Activated CD8-positive, alpha-beta memory T cell treated with anti-CD3 and anti-CD28 coated beads, Interleukin-2, amount 10 ng/mL, durations not matched to agents 7 days and 5 days (primary cell): ENCODE measurements around the gene FCHSD2. TPM values are rescaled to one million over a fixed set of nuclear protein-coding genes. Genes with fewer than 3 reads are reported as not detected.

Source experiments
- ATAC-seq: fragments of 150-1000 bp; cut with Tn5 transposase; one replicate; pipeline ENCODE4 v1.10.0; 2021; ENCODE audit warnings: moderate library complexity
- CTCF ChIA-PET: fragments of 350-600 bp; sonication (Branson Sonifier 250); formaldehyde crosslinking; loops from one replicate; lab custom pipeline; 2021; ENCODE audit warnings: antibody characterized with exemption; lab: Charles Lee
- DNase-seq: peaks from one replicate; pipeline ENCODE4 v3.0.0-alpha.2; 2020
- H3K27ac Mint-ChIP-seq: one replicate; pipeline ENCODE4 v1.8.0; 2021; ENCODE audit warnings: mild to moderate bottlenecking, mixed read lengths
- H3K27me3 Mint-ChIP-seq: one replicate; pipeline ENCODE4 v1.8.0; 2021; ENCODE audit warnings: mixed read lengths
- H3K36me3 Mint-ChIP-seq: one replicate; pipeline ENCODE4 v1.8.0; 2021; ENCODE audit warnings: mild to moderate bottlenecking, mixed read lengths
- H3K4me1 Mint-ChIP-seq: one replicate; pipeline ENCODE4 v1.8.0; 2021; ENCODE audit warnings: mixed read lengths
- H3K4me3 Mint-ChIP-seq: one replicate; pipeline ENCODE4 v1.8.0; 2021; ENCODE audit warnings: mild to moderate bottlenecking, moderate library complexity, mixed read lengths
- H3K9me3 Mint-ChIP-seq: one replicate; pipeline ENCODE4 v1.8.0; 2022; ENCODE audit warnings: low read depth, mixed read lengths
- total RNA-seq, 2 experiments: library from RNA; stranded (reverse); gene quantifications; one replicate each; pipeline ENCODE4 v1.2.3, GENCODE V29; 2021

The FCHSD2 gene
- total RNA-seq, 2 experiments from 2014 or later = 42.1 to 71.0 TPM

GRCh38 chr11:73168925-73169579 is 26.9 kb upstream of the FCHSD2 start:
- Mint-ChIP-seq H3K4me3 (no peak overlapping the region), H3K36me3 (no peaks in the 10 kb centered on the region), H3K27ac (no peak overlapping the region), H3K4me1 (peaks cover 3% of the 10 kb centered on the region), H3K27me3 (peaks cover 10% of the 10 kb centered on the region), H3K9me3 (no peaks in the 10 kb centered on the region)
- no peak for ATAC-seq
- DNase-seq = no peak
- CTCF ChIA-PET = interaction anchor here (0.7 to 2.3 kb wide), 4 partner anchors 9 to 17 kb away, joined by 3 to 8 read pairs (median 4); no protein-coding TSS in a partner anchor

DNA sequence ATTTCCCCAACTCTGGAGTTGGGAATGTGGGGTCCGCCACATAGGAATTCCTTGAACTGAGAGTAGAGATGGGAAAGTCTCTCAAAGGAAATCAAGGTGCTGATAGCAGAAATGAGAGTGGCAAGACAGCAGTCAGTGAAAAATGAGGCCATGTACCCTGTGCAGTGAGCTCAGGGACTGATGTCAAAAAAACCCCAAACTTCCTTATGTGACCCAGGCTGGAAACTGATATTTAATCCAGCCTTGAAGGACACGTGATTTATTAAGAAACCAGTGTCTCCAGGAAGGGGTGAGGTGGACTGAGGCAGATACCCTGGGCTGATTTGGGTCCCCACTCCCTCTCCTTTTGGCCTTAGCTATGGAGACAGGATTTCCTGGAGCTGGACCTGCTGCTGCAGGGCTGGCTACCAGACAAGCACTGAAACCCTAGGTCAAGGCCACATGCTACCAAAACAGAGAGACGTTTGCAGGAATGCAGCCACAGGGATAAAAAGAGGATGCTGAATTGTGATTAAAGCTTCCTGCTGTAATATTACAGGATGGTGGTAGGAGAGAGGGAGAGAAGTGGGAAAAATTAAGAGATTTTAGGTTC is 25.3 kb upstream of the FCHSD2 start:
- Mint-ChIP-seq H3K4me1 (peaks cover 6% of the 10 kb centered on the region), H3K36me3 (no peaks in the 10 kb centered on the region), H3K4me3 (no peak overlapping the region), H3K9me3 (no peaks in the 10 kb centered on the region), H3K27ac (no peak overlapping the region), H3K27me3 (peaks cover 10% of the 10 kb centered on the region)
- ATAC-seq = no peak
- CTCF ChIA-PET = interaction anchor here (1.1 to 2.3 kb wide), 2 partner anchors 10 to 11 kb away, joined by 8 read pairs; no protein-coding TSS in a partner anchor
- no peak for DNase-seq

GRCh38 chr11:73164803-73165540 is 22.9 kb upstream of the FCHSD2 start:
- H3K4me1 Mint-ChIP-seq = peaks cover 6% of the 10 kb centered on the region
- DNase-seq (no peak), ATAC-seq (no peak)
- CTCF ChIA-PET = interaction anchor here (0.9 to 2.1 kb wide), 6 partner anchors 11 to 333 kb away, joined by 3 to 11 read pairs (median 4); partner anchors contain the start of gene FCHSD2
- no peaks in the 10 kb centered on the region for H3K9me3 Mint-ChIP-seq
- H3K36me3 Mint-ChIP-seq = no peaks in the 10 kb centered on the region
- H3K27me3 Mint-ChIP-seq = peaks cover 10% of the 10 kb centered on the region
- no peak overlapping the region for H3K27ac Mint-ChIP-seq
- no peak overlapping the region for H3K4me3 Mint-ChIP-seq

GRCh38 chr11:73163638-73164174 is 21.6 kb upstream of the FCHSD2 start:
- no peaks in the 10 kb centered on the region for H3K36me3 Mint-ChIP-seq
- no peak overlapping the region for H3K27ac Mint-ChIP-seq
- DNase-seq (no peak), ATAC-seq (no peak)
- H3K9me3 Mint-ChIP-seq = no peaks in the 10 kb centered on the region
- H3K4me1 Mint-ChIP-seq = peaks cover 6% of the 10 kb centered on the region
- no peak overlapping the region for H3K4me3 Mint-ChIP-seq
- H3K27me3 Mint-ChIP-seq = peaks cover 10% of the 10 kb centered on the region
- CTCF ChIA-PET = interaction anchor here (1.3 to 4.8 kb wide), 8 partner anchors 10 to 438 kb away, joined by 3 to 23 read pairs (median 5); no protein-coding TSS in a partner anchor

GRCh38 chr11:73162196-73162740 is 20.1 kb upstream of the FCHSD2 start:
- ATAC-seq (no peak), DNase-seq (no peak)
- CTCF ChIA-PET = interaction anchor here (0.5 to 4.8 kb wide), 9 partner anchors 9 to 594 kb away, joined by 3 to 23 read pairs (median 4); partner anchors contain the start of gene FCHSD2
- H3K27ac Mint-ChIP-seq = no peak overlapping the region
- H3K4me3 Mint-ChIP-seq = no peak overlapping the region
- no peaks in the 10 kb centered on the region for H3K36me3 Mint-ChIP-seq
- peaks cover 12% of the 10 kb centered on the region for H3K4me1 Mint-ChIP-seq
- H3K27me3 Mint-ChIP-seq = peaks cover 5% of the 10 kb centered on the region
- no peaks in the 10 kb centered on the region for H3K9me3 Mint-ChIP-seq

DNA sequence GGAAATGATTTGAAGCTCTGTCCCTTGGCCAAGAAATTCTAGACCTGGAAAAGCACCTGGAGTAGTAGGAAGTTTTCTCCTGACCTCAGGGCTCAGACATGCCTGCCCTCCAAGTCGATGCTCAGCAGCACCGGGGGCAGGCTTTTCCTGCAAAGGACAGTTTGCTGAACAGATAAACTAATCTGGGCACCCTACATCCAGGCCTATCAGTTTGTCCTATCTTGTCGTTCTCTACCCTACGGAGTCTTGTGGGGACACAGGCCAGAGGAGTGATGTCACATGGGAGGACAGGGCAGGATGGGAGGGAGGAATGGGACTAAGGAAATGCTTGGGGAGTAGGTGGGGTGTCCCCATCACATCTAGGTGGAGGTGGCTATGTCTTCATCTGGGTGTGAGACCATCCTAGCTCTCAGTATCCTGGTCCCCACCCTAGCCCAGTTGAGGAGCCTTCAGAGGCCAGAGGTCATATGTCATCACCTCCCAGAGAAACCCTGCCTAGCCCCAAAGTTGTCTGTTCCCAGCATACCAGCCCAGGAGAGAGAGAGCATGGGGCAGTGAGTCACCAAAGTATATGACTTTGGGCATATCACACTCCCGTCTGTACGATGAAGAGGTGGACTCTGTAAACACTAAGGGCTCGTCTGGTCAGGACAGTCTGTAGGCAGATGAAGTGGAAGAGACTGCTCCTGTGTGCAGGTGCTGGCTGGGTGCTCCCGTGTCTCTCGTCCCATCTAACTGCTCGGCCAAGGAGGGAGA is 18.1 kb upstream of the FCHSD2 start:
- Mint-ChIP-seq H3K27ac (no peak overlapping the region), H3K36me3 (no peaks in the 10 kb centered on the region), H3K4me3 (no peak overlapping the region), H3K9me3 (no peaks in the 10 kb centered on the region), H3K4me1 (peaks cover 29% of the 10 kb centered on the region), H3K27me3 (no peaks in the 10 kb centered on the region)
- DNase-seq (peak; percentile 23), ATAC-seq (no peak)
- CTCF ChIA-PET = interaction anchor here (1.2 to 4.8 kb wide), 3 partner anchors 18 to 83 kb away, joined by 3 to 23 read pairs (median 4); no protein-coding TSS in a partner anchor

GRCh38 chr11:73159297-73159696 is 17.2 kb upstream of the FCHSD2 start:
- ATAC-seq = no peak
- Mint-ChIP-seq H3K9me3 (no peaks in the 10 kb centered on the region), H3K4me3 (no peak overlapping the region), H3K27ac (no peak overlapping the region), H3K36me3 (no peaks in the 10 kb centered on the region), H3K27me3 (no peaks in the 10 kb centered on the region), H3K4me1 (peaks cover 38% of the 10 kb centered on the region)
- CTCF ChIA-PET = interaction anchor here (1.2 to 4.8 kb wide), 3 partner anchors 19 to 343 kb away, joined by 3 to 23 read pairs (median 4); no protein-coding TSS in a partner anchor
- DNase-seq = no peak

DNA sequence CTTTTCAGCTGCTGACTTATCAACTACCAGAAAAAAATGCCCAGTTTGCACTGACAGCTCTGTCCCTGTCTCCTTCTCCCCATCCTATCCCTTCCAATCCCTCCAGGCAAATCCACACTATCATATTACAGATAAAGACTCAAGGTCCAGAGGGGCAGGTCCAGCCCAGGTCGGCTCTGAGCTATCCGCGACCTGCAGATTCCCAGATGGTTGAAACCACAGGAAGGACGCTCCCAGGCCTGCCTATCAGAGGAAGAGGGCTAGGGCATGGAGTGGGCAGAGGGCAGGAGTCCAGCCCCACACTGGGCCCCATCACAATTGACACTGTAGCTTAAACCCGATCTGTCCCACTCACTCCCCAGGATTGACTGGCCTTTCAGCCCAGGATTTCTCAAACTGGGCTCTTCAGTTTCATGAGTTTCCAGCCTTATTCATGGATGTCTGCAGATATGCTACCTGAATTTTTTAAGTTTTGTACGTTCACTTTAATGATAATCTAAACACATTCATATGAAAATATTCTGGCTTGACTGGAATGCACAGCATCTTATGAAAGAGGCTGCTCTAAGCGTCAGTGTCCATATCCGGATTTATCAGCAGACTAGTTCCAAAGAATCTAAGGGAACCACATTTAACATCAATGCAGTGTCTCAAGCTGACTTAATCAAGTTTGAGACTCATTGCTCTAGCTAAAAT is 16.4 kb upstream of the FCHSD2 start:
- ATAC-seq (no peak), DNase-seq (no peak)
- Mint-ChIP-seq H3K36me3 (no peaks in the 10 kb centered on the region), H3K27me3 (no peaks in the 10 kb centered on the region), H3K4me1 (peaks cover 46% of the 10 kb centered on the region), H3K9me3 (no peaks in the 10 kb centered on the region), H3K4me3 (no peak overlapping the region), H3K27ac (no peak overlapping the region)
- CTCF ChIA-PET = interaction anchor here (1.0 to 8.8 kb wide), 7 partner anchors 9 to 433 kb away, joined by 3 to 83 read pairs (median 4); partner anchors contain the start of gene FCHSD2

GRCh38 chr11:73157101-73158010 is 15.2 kb upstream of the FCHSD2 start:
- Mint-ChIP-seq H3K9me3 (no peaks in the 10 kb centered on the region), H3K4me3 (no peak overlapping the region), H3K27ac (no peak overlapping the region)

GRCh38 chr11:73156686-73157085 is 14.6 kb upstream of the FCHSD2 start:
- DNase-seq (no peak), ATAC-seq (no peak)
- H3K27me3 Mint-ChIP-seq = no peaks in the 10 kb centered on the region
- no peaks in the 10 kb centered on the region for H3K9me3 Mint-ChIP-seq
- H3K4me3 Mint-ChIP-seq = no peak overlapping the region
- no peak overlapping the region for H3K27ac Mint-ChIP-seq
- H3K4me1 Mint-ChIP-seq = peaks cover 56% of the 10 kb centered on the region
- peaks cover 2% of the 10 kb centered on the region for H3K36me3 Mint-ChIP-seq
- CTCF ChIA-PET = interaction anchor here (0.8 to 8.8 kb wide), 4 partner anchors 11 to 31 kb away, joined by 3 to 83 read pairs (median 36); partner anchors contain the start of gene FCHSD2

More at GRCh38 chr11:73157101-73158010, 15.2 kb upstream of the FCHSD2 start:
- H3K27me3 Mint-ChIP-seq = no peaks in the 10 kb centered on the region
- H3K4me1 Mint-ChIP-seq = peaks cover 53% of the 10 kb centered on the region
- ATAC-seq (no peak), DNase-seq (no peak)
- peaks cover 2% of the 10 kb centered on the region for H3K36me3 Mint-ChIP-seq
- CTCF ChIA-PET = interaction anchor here (0.6 to 8.8 kb wide), 8 partner anchors 10 to 685 kb away, joined by 3 to 83 read pairs (median 4); partner anchors contain the start of gene FCHSD2

DNA sequence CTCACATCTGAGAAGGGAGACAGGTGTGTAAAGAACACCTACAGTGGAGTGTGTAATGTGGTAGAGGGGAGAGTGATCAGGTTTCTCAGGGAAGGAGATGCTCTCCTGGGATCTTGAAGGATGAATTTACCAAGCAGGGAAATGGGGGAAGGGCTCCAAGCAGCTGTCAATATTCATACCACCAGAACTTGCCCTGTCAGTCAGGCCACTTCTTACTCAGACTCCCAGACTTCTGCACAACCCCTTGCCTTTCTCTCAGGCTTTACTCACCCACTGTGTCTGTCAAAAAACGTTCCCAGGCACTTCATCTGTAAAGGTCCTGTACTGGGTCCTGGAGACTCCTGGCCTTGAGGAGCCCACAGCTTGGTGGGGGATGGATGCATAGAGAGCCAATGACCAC is 14.0 kb upstream of the FCHSD2 start:
- H3K27me3 Mint-ChIP-seq = no peaks in the 10 kb centered on the region
- no peak for ATAC-seq
- H3K27ac Mint-ChIP-seq = no peak overlapping the region
- no peak overlapping the region for H3K4me3 Mint-ChIP-seq
- H3K4me1 Mint-ChIP-seq = peaks cover 61% of the 10 kb centered on the region
- H3K9me3 Mint-ChIP-seq = no peaks in the 10 kb centered on the region
- CTCF ChIA-PET = interaction anchor here (0.8 to 8.8 kb wide), 3 partner anchors 14 to 31 kb away, joined by 3 to 83 read pairs (median 65); partner anchors contain the start of gene FCHSD2
- H3K36me3 Mint-ChIP-seq = peaks cover 2% of the 10 kb centered on the region
- DNase-seq = no peak
